ENCODE data around the gene IARS1. TPM values are rescaled to one million over a fixed set of nuclear protein-coding genes. Genes with fewer than 3 reads are reported as not detected.

Gene IARS1
- total RNA-seq, 1 donor from 2014 or later, result 176 TPM

DNA sequence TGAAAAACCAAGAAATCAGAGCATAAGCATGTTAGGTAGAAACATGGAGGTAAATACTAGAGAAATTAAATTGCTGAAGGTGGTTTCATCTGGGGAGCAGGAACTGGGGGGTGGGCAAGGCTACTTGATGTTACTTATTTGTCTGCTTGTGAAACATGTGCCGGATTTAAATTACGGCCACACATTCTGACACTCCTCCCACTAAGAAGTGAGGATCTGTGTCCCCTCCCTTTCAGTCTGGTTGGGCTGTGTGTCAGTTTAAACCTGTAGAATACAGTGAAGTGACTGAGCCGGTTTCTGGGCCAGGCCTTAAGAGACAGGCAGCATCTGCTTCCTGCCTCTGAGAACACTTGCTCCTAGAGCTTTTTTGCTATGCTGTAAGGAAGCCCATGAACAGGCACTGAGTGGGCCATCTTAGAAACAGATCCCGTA, 2.3 kb upstream of the IARS1 start:
- DNase-seq (ENCODE audit: low spot score), result peak; percentile 66

DNA sequence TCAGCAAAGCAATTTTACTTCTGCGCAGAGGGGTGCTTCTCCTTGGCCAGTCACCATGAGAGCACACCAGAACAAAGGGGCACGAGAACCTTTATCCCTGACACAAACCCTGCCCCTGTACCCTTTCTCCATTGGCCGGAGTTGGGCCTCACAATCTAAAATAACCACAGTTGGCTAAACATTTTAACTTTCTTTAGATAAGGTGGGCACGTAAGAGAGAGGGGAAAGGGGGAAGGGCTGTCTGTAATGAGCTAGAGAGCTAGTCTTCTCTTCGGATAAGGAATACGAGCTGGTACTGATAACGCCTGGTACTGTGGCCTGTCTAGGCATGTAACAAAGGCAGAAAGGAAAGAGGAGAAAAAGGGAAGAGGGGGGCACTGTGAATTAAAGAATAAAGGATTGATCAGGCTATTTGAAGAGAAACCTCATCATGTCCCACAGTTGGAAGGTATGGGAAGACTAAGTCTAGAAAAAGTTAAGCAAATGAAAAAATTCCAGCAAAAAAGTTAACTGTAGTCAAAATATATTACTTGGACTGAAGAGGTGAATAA, 1.8 kb upstream of the IARS1 start:
- no peak for DNase-seq (ENCODE audit: low spot score)

DNA sequence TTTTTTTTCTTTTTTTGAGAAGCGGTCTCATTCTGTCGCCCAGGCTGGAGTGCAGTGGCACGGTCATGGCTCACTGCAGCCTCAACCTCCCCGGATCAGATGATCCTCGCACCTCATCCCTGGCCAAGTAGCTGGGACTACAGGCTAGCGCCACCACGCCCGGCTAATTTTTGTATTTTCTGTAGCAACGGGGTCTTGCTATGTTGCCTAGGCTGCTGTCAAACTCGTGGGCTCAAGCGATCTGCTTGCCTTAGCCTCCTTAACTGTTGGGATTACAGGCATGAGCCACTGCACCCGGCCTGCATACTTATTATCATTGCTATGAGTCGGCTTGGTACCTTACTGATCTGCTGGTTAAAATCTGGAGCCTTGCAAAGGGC, 790 bp upstream of the IARS1 start:
- DNase-seq (ENCODE audit: low spot score), result peak; percentile 24

- DNase-seq (ENCODE audit: low spot score), result no peak
Measured at GRCh38 chr9:92293075-92293354, 482 bp downstream of the IARS1 start.

GRCh38 chr9:92292338-92293074, 991 bp downstream of the IARS1 start:
- DNase-seq (ENCODE audit: low spot score), result no peak

DNA sequence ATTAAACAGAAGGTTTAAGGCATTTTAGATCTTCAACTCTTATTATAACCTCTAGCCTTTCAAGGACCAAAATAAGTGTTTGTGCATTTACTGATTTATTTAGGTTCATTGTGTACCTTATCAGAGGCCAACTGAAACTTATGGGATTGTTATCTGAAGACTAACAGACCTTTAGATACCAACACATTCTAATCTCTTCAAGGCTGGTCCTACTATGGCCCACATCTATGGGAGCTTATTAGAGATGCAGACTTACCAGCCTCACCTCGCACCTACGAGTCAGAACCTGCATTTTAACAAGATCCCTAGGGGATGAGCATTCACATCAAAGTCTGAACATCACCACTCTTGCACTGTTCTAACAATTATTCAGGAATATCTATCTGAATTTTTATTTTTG, 1.9 kb downstream of the IARS1 start:
- no peak for DNase-seq (ENCODE audit: low spot score)

- DNase-seq (ENCODE audit: low spot score), result no peak
Measured at GRCh38 chr9:92290785-92291429, 2.6 kb downstream of the IARS1 start.

- DNase-seq (ENCODE audit: low spot score), result no peak
Measured at GRCh38 chr9:92289708-92290390, 3.6 kb downstream of the IARS1 start.

DNA sequence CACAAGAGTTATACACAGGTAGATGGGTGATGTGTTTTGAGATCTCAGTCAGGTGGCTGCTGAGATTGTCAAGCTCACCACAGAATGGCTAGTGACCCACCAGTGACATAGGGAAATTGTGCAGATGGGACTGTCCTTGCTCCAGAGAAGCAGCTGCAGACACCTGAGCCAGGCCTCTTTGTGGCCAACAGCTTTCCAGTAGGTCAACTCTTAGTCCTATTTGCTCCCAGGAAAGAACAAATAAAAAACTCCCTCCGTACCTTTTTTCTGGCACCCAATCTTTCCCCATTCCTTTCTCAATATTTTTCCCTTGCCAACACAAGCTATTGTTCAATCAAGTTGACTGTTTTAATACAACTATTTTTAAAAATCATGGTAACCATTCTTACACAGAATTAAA, 14.2 kb downstream of the IARS1 start:
- no peak for DNase-seq (ENCODE audit: low spot score)

DNA sequence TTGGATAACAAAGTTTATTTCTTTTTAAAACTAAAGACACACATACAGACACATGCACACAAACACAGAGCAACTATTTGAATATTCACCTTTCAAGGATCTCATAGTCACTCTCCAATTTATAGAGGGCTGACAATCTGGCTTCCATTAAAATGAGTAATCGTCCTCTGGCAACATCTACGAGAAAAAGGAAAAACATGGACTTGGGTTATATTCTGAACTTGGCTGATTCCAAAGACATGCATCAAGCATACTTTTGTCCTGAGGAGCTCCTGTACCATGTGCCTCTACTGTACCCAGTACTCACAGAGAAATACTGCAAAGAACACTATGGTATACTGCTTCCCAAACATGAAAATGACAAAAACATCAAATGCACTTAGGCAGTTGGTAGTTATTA, 15.4 kb downstream of the IARS1 start:
- DNase-seq (ENCODE audit: low spot score), result no peak

- no peak for DNase-seq (ENCODE audit: low spot score)
Measured at GRCh38 chr9:92276331-92277032, 17.0 kb downstream of the IARS1 start.

- DNase-seq (ENCODE audit: low spot score), result no peak
Measured at GRCh38 chr9:92275541-92275940, 18.0 kb downstream of the IARS1 start.

GRCh38 chr9:92270511-92270910, 23.0 kb downstream of the IARS1 start:
- no peak for DNase-seq (ENCODE audit: low spot score)

DNA sequence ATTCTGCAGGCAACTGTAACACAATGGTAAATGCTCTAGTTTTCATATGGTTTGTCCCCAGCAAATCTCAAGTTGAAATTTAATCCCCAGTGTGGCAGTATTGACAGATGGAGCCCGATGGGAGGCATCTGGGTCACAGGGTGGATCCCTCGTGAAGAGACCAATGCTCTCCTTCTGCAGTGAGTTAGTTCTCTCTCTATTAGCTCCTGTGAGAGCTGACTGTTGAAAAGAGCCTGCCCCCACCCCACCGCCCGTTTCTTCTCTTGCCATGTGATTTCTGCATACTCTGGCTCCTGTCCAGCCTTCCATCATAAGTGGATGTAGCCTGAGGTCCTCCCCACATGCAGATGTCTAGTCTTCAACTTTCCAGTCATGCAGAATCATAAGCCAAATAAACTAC, 27.0 kb downstream of the IARS1 start:
- DNase-seq (ENCODE audit: low spot score), result no peak

DNA sequence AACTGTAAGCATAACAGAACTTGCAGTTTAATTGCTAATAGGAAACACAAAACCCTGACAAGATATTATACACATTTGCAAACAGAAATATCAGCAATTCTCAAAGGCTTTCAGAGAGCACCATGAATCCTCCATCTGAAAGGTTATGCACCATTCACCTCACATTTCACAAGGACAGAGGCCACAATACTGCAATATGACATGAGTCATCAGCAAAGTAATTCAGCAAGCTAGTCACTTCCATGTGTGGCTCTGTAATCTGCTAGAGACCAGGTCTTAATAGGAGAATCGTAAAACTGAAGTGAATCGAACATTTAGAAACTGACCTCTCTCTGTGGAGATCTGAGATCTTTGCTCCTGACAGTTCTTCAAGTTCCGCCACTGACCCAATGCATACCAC, 28.3 kb downstream of the IARS1 start:
- DNase-seq (ENCODE audit: low spot score), result no peak

DNA sequence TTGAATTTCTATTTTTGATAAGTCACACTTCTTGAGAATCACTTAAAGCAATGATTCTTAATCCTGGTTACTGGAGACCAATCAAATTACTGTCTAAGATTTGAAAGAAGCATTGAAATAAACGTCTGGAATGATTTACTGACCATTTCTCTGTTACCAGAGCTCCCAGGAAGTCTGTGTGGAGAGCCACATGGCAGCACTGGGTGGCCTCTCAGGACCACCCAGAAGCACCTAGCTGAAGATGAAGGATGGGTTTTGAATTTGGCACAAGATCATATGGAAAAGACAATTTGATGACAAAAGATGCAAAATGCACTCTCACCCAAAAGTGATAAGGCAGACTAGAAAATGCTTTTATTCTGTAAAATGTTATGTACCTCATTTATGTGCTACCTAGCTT, 30.4 kb downstream of the IARS1 start:
- DNase-seq (ENCODE audit: low spot score), result no peak

DNA sequence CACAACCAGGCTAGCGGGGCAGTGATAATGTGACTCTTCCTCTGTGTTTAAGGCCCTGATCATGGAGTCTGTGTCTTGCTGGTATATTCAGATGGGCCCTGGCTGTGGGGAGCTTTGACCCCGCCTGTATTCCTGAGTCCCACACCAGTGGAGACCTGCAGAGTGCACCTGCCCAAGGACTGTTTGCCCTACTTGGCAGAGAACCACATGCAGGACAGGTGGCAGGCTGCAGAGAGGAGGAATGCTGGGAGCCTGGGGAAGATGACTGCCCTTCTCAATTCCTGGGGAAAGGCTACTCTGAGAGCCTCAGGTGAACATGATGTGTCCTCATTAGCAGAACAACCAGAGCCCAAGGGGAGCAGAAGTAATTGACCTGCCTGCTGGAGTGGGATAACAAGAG, 36.2 kb downstream of the IARS1 start:
- no peak for DNase-seq (ENCODE audit: low spot score)

GRCh38 chr9:92254381-92255337, 38.8 kb downstream of the IARS1 start:
- DNase-seq (ENCODE audit: low spot score), result no peak

DNA sequence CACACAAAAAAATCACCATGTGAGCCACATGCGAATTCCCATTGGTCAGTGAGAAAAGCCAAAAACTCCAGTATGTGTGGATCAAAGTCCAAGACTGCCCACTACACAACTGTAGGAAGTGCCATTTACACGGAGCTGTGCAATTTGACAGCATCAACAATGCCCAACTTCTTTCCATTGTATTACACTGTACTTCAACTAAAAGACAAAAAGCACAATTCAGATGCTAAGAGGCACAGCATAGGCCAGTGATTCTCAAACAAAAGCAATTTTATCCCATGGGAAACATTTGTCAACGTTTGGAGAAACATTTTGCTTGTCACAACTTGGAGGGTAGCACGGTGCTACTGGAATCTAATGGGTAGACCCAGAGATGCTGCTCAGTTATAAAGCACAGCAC, 39.8 kb downstream of the IARS1 start:
- DNase-seq (ENCODE audit: low spot score), result no peak

DNA sequence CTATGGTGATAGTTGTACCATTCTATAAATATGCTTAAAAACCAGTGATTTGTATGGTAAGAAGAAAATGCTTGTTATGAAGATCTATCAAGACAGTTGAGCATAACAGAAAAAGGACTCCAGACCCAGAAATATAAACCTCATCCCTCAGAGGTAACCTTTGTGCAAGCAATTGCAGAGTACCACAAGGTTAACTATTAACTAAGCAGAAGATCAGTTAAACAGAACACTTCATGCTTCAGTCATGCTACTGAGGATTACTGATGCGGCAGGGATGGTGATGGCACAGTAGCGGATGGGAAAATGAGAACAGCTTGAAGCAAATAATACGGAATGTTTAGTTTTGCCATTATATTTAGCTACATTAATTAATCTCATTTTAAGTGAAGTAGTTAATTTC, 45.5 kb downstream of the IARS1 start:
- no peak for DNase-seq (ENCODE audit: low spot score)

DNA sequence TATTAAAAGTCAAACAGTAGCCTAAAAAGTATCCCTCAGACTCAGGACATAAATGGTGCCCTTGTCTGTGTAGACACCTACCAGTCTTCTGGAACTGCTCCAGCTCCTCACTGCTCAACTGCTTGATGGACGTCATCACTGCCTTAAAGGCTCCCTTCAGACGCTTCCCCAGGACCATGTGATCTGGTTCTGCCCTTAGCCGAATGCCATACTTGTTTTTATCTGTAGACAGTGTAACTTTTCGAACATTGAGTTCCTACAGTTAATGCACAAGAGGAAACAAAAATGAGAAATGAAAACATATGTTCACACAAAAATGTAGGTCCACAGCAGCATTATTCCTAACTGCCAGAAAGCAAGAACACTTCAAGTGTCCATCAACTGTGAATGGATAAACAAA, 46.2 kb downstream of the IARS1 start:
- DNase-seq (ENCODE audit: low spot score), result no peak

All from umbilical cord (tissue), 2 donors.